GM21825 (cell line): ENCODE data around the gene PTPRU.

Experiments used
- ATAC-seq: cut with Tn5 transposase; IDR thresholded peaks from one replicate; pipeline ENCODE4 v1.9.1; 2021; ENCODE audit warnings: mild to moderate bottlenecking, moderate library complexity; ENCODE audit not compliant: unreplicated experiment

PTPRU gene

DNA sequence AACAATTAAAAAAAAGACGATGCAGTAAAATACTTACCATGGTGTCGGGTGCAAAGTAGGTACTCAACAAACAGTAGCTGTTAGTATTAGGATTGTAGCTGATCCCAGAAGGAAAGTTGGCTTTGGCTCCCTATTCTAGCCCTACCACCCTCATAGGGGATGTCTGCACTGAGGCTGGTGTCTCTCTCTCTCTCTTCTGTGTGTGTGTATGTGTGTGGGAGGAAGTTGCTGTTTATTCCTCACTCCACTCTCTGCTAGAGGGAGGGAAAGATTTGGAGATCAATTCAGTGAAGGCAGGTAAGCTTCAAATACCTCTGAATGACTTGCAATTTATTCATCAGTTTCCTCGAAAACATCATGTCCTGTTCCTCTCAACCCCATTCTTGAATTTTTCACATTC lies 124.4 kb downstream of the PTPRU start:
- no peak for ATAC-seq

DNA sequence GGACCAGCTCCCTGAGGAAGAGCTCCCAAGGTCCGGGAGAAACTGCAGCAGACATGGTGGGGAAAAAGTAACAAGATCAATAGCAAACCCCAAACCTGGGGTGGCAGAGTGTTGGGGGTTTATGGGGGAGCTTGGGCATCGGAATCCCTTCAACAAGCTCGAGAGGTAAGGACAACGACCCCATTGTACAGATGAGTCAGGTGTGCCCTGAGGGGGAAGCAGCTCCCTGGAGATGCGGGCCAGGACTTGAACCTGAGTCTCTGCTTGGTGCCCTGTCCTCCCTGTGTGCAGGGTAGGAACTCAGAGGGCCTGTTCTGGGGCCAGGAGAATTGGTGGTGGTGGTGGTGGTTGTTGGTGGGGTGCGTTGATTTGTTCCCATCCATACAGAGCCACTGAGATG lies 125.4 kb downstream of the PTPRU start:
- ATAC-seq, result no peak

DNA sequence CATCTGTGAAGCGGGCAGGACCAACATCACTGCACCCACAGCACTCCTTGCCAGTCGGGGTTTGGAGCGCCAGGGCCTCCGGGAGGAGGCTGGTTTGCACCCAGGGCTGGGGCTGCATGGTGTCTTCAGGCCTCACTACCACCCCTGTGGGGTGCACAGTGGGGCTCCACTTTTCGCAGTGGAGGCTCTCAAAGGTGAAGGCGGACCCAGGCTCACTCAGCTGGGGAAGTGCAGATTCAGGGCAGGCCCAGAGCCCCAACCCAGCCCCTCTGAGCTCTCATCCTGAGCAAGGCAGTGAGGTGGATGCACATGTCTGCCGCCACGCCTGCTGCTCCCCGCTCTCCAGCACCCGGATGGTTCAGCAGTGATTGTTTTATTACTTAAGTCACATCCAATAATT lies 125.8 kb downstream of the PTPRU start:
- ATAC-seq, result no peak

DNA sequence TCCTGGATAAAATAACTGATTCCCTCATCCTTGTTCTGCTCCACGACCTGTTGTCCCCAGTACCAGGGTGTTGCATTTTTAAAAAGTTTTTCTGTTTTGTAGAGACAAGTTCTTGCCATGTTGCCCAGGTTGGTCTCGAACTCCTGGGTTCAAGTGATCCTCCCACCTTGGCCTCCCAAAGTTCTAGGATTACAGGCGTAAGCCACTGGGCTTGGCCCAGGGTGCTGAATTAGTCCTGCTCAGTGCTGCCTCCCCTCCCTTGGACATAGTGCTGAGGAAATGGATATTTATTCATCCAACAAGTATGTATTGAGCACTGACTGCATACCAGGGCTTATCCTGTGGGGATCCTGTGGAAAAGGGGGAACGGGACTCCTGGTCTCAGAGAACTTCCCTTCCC lies 126.4 kb downstream of the PTPRU start:
- ATAC-seq, result no peak

DNA sequence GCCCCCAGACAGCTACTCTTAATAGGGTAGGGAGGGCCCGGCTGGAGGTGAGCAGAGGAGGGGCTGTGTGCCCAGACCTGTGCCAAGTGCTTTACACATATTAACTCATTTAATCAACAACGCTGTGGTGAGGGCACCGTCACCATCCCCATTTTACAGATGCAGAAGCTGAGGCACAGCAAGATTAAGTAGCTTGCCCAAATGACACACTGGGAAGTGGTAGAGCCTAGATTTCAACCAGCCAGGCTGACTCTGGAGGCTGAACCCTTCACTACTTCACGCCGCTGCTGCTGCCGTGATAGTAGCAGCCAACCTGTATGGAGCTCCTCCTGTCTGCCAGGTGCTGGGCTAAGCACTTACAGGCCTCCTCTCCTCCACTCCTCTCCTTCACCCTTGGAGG lies 127.2 kb downstream of the PTPRU start:
- no peak for ATAC-seq

DNA sequence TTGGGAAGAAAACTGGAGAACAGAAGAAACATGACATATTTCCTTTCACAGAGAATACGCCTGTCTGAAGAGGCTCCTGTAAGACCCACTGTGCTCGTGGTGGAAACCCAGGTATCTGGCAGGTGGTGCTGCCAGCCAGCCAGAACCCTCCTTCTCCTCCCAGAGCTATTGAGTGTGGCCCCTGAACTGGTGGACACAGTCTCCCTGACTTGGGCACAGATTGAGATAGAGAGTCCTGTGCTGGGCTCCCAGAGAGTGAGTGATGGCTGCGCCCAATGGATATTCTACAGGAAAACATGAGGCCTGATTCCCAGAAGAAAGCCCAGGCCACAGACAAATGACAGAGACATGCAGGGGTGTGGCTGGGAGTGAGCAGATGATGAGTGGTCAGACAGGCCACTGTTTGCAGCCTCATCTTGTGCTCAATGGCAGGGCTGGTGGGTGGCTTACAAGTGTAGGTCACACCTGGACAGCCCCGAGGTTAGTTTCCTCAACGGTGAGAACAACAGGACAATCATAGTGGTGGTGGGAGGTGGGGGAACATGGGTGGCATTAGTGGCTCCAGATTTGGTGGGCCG lies 127.9 kb downstream of the PTPRU start:
- no peak for ATAC-seq

DNA sequence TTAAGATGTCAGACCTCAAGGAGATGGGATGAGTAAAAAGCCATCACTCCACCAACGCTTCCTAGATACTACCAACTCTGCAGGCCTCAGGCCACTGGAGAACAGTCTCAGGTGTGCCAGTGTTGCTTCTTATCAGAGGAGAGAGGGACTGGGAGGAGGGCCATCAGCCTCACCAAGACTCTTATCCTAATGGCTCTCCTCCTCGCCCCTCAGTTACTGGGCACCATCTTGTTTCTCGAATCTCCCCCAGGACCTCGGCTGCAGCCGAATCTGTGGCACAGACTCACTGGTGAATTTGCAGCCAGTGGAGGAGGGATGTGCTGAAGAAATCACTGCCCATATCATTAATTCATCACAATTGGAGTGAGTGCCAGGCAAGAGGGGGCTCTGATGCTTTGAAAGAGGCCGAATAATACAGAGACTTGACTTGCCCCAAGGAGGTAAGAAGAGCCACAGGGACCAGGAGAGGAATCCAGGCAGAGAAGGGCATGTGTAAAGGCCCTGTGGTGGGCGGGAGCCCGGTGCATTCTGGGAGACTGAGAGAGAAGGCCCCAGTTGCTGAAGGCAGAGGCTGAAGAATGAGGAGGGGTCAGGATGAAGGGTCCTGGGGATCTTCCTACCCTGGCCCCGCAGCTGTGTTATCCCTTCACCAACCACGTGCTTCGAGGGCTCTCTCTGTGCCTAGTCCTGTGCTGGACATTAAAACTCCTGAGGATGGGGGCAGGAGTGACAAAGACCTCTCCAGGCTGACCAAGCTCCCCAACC lies 129.8 kb downstream of the PTPRU start:
- ATAC-seq, result no peak

DNA sequence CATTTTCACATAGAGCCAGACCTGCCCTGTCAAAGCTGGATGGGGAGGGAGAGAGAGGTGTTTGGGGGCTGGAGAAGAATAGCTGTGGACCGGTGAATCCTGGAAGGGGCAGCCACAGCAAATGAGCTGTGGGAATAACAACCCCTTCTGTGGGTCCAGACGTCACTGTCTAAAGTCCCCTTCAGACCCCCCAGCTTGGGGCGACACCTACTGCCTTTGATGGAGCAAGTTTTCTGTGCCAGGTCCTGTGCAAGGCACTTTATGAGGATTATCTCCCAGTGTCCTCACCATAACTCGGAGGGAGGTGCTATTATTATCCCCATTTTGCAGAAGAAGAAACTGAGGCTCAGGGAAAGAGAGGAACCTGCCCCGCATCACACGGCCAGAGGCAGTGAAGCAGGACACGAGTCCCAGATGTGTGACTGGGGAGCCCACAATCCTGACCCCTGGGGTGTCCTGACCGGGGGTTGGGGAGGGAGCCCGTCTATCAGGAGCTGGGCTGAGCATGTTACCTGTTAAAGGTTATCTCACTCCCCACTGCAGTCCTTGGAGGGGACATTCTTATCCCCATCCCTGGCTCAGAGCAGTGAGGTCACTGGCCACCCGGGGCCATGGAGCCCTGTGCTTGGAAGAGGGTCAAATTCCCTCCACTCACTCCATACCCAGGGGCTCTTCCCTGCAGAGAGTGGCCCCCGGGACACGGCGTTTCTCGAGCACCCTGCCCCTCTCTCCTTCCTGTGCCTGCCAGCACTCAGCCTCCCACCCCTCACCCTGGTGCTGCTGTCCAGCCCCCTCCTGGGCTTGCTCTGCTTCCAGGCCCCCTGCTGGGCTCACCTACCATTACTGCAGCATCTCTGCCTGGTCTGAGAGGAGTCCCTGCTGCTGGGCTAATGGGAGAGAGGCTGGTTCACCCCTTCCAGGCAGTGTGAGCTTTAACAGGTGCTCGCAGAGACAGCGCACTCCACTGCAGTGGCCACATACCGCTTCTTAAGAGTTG lies 132.9 kb downstream of the PTPRU start:
- no peak for ATAC-seq

DNA sequence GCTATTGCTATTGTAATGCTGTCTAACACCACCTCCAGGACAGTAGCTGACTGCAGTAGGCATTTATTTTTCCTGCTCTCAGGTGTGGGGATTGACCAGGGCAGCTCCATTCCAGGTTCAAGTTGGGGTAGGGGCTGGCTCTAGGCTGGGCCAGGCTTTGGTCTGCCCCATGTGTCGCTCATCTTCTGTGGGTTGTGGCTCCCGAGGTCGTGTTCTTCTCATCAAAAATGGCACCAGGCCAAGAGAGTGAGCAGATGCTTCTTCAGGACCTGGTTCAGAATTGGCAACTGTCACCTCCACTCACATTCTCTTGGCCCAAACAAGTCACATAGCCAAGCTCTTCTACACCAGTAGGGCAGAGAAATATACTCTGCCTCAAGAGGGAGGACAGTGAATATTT lies 133.7 kb downstream of the PTPRU start:
- ATAC-seq, result no peak

DNA sequence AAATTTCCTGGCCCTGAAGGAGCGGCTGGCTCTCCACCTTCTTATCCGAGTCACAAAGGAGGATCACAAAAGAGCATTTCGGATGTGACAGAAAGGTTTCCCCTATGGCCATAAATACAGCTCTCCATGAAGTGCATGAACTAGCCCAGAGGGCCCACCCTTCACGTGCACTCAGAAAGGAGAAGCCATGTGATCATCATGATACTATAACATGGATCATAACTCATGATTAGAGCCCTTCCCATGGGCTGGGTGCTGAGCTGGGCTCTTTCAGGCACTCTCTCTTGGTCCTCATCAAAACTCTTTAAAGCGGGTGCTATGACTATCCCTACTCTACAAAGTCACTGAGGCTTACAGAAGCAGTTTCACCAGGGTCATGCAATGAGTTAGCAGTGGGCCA lies 135.0 kb downstream of the PTPRU start:
- ATAC-seq, result no peak

DNA sequence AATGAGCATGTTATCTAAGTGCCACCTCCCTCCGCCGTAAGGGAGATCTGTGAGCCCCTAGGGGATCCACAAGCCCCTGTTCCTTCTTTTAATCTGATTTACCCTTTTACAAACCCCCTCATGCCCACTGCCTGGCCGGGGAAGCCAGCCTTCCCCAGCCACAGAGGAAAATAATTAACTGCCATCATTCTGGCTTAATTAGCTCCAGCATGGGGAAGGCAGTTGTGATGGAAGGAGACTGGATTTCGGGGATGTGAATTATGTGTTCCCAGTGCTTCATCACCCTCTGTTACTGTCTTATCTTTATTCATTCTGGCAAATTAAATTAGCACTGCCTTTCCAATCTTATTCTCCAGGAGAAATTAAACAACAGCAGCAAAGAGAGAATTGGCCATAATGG lies 135.8 kb downstream of the PTPRU start:
- no peak for ATAC-seq
